H1 (cell line): ENCODE data around the gene ACOT11. TPM values are rescaled to one million over a fixed set of nuclear protein-coding genes. Genes with fewer than 3 reads are reported as not detected.
A peak's percentile ranks its signal among the peaks of the same experiment; 100 is the strongest.

ENCODE experiments used
- CTCF ChIA-PET: fragments of 300-600 bp; sonication (Branson Sonifier 250); formaldehyde crosslinking; loops from one replicate; lab custom pipeline; 2021; ENCODE audit not compliant: partially characterized antibody; lab: Charles Lee
- POLR2A ChIA-PET: fragments of 300-600 bp; sonication (Branson Sonifier 250); formaldehyde crosslinking; loops from one replicate; lab custom pipeline; 2021; ENCODE audit warnings: inconsistent platforms; ENCODE audit not compliant: partially characterized antibody; lab: Charles Lee
- DNase-seq, 2 experiments: peaks; one replicate each; pipeline versions ENCODE4 v3.0.0 to v3.0.0-alpha.2; 2010 to 2022; ENCODE audit warnings: low spot score in 2 of 2, low read depth in 1 of 2, mixed read lengths in 1 of 2
- FAIRE-seq: peaks from 2 replicates; lab custom pipeline; 2011; peaks lifted over from hg19 to GRCh38; lab: Jason Lieb, UNC
- H2AFZ ChIP-seq: 2 replicates; pipeline ENCODE4 v1.8.1; 2012; ENCODE audit warnings: low read length, inconsistent platforms
- H2AK5ac ChIP-seq: 2 replicates; pipeline ENCODE4 v1.6.1; 2013; ENCODE audit warnings: low read depth, low read length
- H2BK120ac ChIP-seq: replicated peaks from 2 replicates; pipeline ENCODE3; 2013; ENCODE audit warnings: low read depth, low read length, inconsistent platforms
- H2BK12ac ChIP-seq: 2 replicates; pipeline ENCODE4 v1.6.1; 2013; ENCODE audit warnings: low read depth, low read length
- H2BK15ac ChIP-seq: 2 replicates; pipeline ENCODE4 v1.6.1; 2013; ENCODE audit warnings: low read length
- H2BK20ac ChIP-seq: 2 replicates; pipeline ENCODE4 v1.6.1; 2013; ENCODE audit warnings: low read length
- H2BK5ac ChIP-seq: 2 replicates; pipeline ENCODE4 v1.6.1; 2013; ENCODE audit warnings: low read depth, low read length
- H3K14ac ChIP-seq: 2 replicates; pipeline ENCODE4 v1.6.1; 2013; ENCODE audit warnings: inconsistent platforms; ENCODE audit not compliant: insufficient read length
- H3K18ac ChIP-seq: 2 replicates; pipeline ENCODE4 v1.6.1; 2013; ENCODE audit warnings: low read length; ENCODE audit errors: extremely low read depth
- H3K23ac ChIP-seq: 2 replicates; pipeline ENCODE4 v1.6.1; 2013; ENCODE audit warnings: inconsistent platforms; ENCODE audit not compliant: insufficient read length
- H3K23me2 ChIP-seq: 2 replicates; pipeline ENCODE4 v1.6.1; 2013; ENCODE audit warnings: low read depth, low read length
- H3K27ac ChIP-seq: 2 replicates; pipeline ENCODE4 v1.6.1; 2011; ENCODE audit warnings: low read depth, low read length, inconsistent platforms
- H3K27me3 ChIP-seq, 4 experiments: replicated peaks in 1 of 4; 1 replicate in 1 of 4; 2 replicates in 3 of 4; pipeline versions ENCODE4 v1.6.1 to v1.8.1; 2011 to 2013; ENCODE audit warnings: low read length in 3 of 4, mild to moderate bottlenecking in 3 of 4, inconsistent platforms in 2 of 4, mixed read lengths in 2 of 4, moderate library complexity in 1 of 4; ENCODE audit not compliant: control insufficient read depth in 3 of 4, insufficient read depth in 3 of 4; ENCODE audit errors: extremely low read depth in 1 of 4
- H3K36me3 ChIP-seq, 4 experiments: 2 replicates each; pipeline versions ENCODE4 v1.6.1 to v1.8.1; 2011 to 2013; ENCODE audit warnings: mild to moderate bottlenecking in 4 of 4, low read length in 3 of 4, moderate library complexity in 2 of 4, control low read depth in 1 of 4, inconsistent platforms in 1 of 4; ENCODE audit not compliant: insufficient read depth in 4 of 4, control insufficient read depth in 2 of 4
- H3K4ac ChIP-seq: replicated peaks from 2 replicates; pipeline ENCODE3; 2013; ENCODE audit warnings: low read length, low read depth, mixed read lengths, inconsistent platforms; ENCODE audit not compliant: insufficient read length
- H3K4me1 ChIP-seq, 4 experiments: replicated peaks in 1 of 4; 1 replicate in 1 of 4; 2 replicates in 3 of 4; pipeline versions ENCODE4 v1.6.1 to v1.8.1; 2011 to 2013; ENCODE audit warnings: low read length in 3 of 4, inconsistent platforms in 2 of 4, mixed read lengths in 1 of 4; ENCODE audit not compliant: insufficient read depth in 4 of 4, control insufficient read depth in 3 of 4
- H3K4me2 ChIP-seq, 2 experiments: 2 replicates each; pipeline versions ENCODE4 v1.6.1 to v1.8.1; 2011 to 2013; ENCODE audit warnings: low read depth in 2 of 2, low read length in 2 of 2, control low read depth in 1 of 2, inconsistent platforms in 1 of 2, mild to moderate bottlenecking in 1 of 2; ENCODE audit not compliant: insufficient read depth in 1 of 2
- H3K4me3 ChIP-seq, 4 experiments: fragments of 200-600, 300-600 bp in 1 of 4; sonication (generic), shearing (Covaris generic), sonication (Bioruptor Twin) in 1 of 4; 2 replicates each; pipeline versions ENCODE4 v1.5.1 to v1.8.1; 2011 to 2016; ENCODE audit warnings: low read length in 4 of 4, low read depth in 3 of 4, control low read depth in 2 of 4, inconsistent platforms in 2 of 4, mild to moderate bottlenecking in 2 of 4, mixed read lengths in 1 of 4, moderate library complexity in 1 of 4; ENCODE audit not compliant: insufficient read depth in 2 of 4; ENCODE audit errors: extremely low read depth in 1 of 4
- H3K56ac ChIP-seq: replicated peaks from 2 replicates; pipeline ENCODE3; 2013; ENCODE audit warnings: low read depth, mild to moderate bottlenecking, mixed read lengths, low read length, inconsistent platforms; ENCODE audit not compliant: insufficient read length
- H3K79me1 ChIP-seq: 2 replicates; pipeline ENCODE4 v1.6.1; 2013; ENCODE audit warnings: low read depth, low read length, control low read depth
- H3K79me2 ChIP-seq, 2 experiments: 2 replicates each; pipeline versions ENCODE4 v1.6.1 to v1.8.1; 2012 to 2013; ENCODE audit warnings: low read length in 2 of 2, mild to moderate bottlenecking in 2 of 2, inconsistent platforms in 1 of 2; ENCODE audit not compliant: insufficient read depth in 2 of 2, control insufficient read depth in 1 of 2
- H3K9ac ChIP-seq, 4 experiments: replicated peaks in 1 of 4; 1 replicate in 1 of 4; 2 replicates in 3 of 4; pipeline versions ENCODE4 v1.6.1 to v1.8.1; 2011 to 2013; ENCODE audit warnings: low read depth in 3 of 4, low read length in 3 of 4, control low read depth in 2 of 4, mild to moderate bottlenecking in 2 of 4, moderate library complexity in 2 of 4, inconsistent platforms in 1 of 4; ENCODE audit errors: extremely low read depth in 1 of 4
- H3K9me3 ChIP-seq, 2 experiments: 2 replicates each; pipeline versions ENCODE4 v1.6.1 to v1.8.1; 2012 to 2013; ENCODE audit warnings: mild to moderate bottlenecking in 2 of 2, moderate library complexity in 2 of 2, control low read depth in 1 of 2, inconsistent platforms in 1 of 2, low read depth in 1 of 2, low read length in 1 of 2, mixed read lengths in 1 of 2; ENCODE audit not compliant: insufficient read depth in 2 of 2
- H4K20me1 ChIP-seq, 2 experiments: replicated peaks in 1 of 2; 2 replicates each; pipeline versions ENCODE3 to v1.8.1; 2011 to 2013; ENCODE audit warnings: inconsistent platforms in 2 of 2, low read length in 2 of 2, mild to moderate bottlenecking in 1 of 2; ENCODE audit not compliant: insufficient read depth in 2 of 2, control insufficient read depth in 1 of 2
- H4K5ac ChIP-seq: 2 replicates; pipeline ENCODE4 v1.6.1; 2013; ENCODE audit warnings: low read length, low read depth, mixed read lengths, inconsistent platforms; ENCODE audit not compliant: insufficient read length
- H4K8ac ChIP-seq: 2 replicates; pipeline ENCODE4 v1.8.0; 2013; ENCODE audit warnings: mild to moderate bottlenecking, moderate library complexity, low read length, inconsistent platforms; ENCODE audit not compliant: insufficient read depth; ENCODE audit errors: extremely low read depth
- H4K91ac ChIP-seq: replicated peaks from 2 replicates; pipeline ENCODE3; 2013; ENCODE audit warnings: low read length, mixed read lengths, inconsistent platforms; ENCODE audit not compliant: insufficient read length
- CREB1 ChIP-seq: IDR thresholded peaks from 2 replicates; pipeline ENCODE4 v1.6.1; 2012; ENCODE audit warnings: inconsistent platforms
- KDM1A ChIP-seq: fragments of 200-600, 300-600 bp; sonication (generic); IDR thresholded peaks from 2 replicates; pipeline ENCODE4 v1.7.1; 2016; ENCODE audit warnings: mild to moderate bottlenecking, low read length, borderline replicate concordance
- RBBP5 ChIP-seq: IDR thresholded peaks from 2 replicates; pipeline ENCODE4 v1.7.1; 2012; ENCODE audit warnings: low read depth, mild to moderate bottlenecking, inconsistent platforms, low read length, moderate library complexity, borderline replicate concordance
- ZNF274 ChIP-seq: IDR thresholded peaks from 2 replicates; pipeline ENCODE4 v1.7.0; 2012; ENCODE audit warnings: low read length, borderline replicate concordance; ENCODE audit errors: extremely low read depth
- WGBS, 2 experiments: shearing (Covaris generic) in 1 of 2; methylation state at CpG; one replicate each; pipeline versions ENCODE4 v1.1.6 to v1.1.7; 2013 to 2015; ENCODE audit warnings: low lambda C conversion rate in 2 of 2, mixed read lengths in 2 of 2, inconsistent platforms in 1 of 2, low coverage in 1 of 2, missing lambda C conversion rate in 1 of 2; ENCODE audit not compliant: insufficient replicate concordance in 2 of 2, insufficient coverage in 1 of 2, insufficient read length in 1 of 2; ENCODE audit errors: extremely low coverage in 1 of 2, missing lambda C conversion rate in 1 of 2; 5-methylcytosine and 5-hydroxymethylcytosine counted together
- polyA plus RNA-seq, 7 experiments: library from polyadenylated mRNA; depleted of rRNA in 3 of 7; stranded (reverse) in 5 of 7; unstranded in 2 of 7; fragments of >200 nt in 5 of 7; fragments of 200-250 nt in 2 of 7; gene quantifications; 1 replicate in 5 of 7; 2 replicates in 1 of 7; 4 replicates in 1 of 7; pipeline versions ENCODE4 v1.2.1 to v1.2.3, GENCODE V29; 2011 to 2013; ENCODE audit warnings: missing spikeins in 2 of 7, mixed read lengths in 2 of 7
- total RNA-seq: library from RNA; stranded (reverse); fragmentation: NEBNext Ultra II Directional; extraction: Animal tissue kit (Norgen Biotek cat#: 25700); gene quantifications from 2 replicates; pipeline ENCODE4 v1.2.1, GENCODE V29; 2021

ACOT11 gene
- total and polyA plus RNA-seq, 2 of the 8 experiments (the other 6 are each of a cell fraction or from before 2014, with no cell fraction given) = 3.8 to 4.5 TPM

DNA sequence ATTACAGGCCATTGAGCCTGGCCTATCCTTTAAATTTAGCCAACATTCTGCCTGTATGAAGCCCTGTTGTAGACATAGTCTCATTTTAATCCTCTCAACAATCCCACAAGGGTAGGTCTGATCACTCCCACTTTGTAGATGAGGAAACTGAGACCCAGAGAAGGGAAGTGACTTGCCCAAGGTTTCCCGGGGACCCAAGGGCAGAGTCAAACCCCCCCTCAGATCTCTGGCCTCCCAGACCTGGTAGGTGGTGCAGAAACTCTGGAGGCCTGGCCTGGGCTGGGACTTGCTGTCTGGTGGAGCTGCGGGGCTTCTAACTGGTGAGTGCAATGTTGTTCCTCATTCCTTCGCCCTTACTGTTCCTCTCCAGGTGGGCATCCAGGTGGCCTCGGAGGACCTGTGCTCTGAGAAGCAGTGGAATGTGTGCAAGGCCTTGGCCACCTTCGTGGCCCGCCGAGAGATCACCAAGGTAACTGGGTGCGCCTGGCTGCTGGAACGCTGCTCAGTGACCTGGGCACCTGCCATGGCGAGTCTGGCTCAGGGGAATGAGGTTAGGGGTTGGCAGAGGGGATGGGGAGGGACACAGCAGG is 45.6 kb downstream of the ACOT11 start:
- Histone ChIP-seq H3K4me1 (peaks cover 0 to 4% (median 1%) of the 10 kb centered on the region in 4 experiments; a peak in 5 of 7 replicates), H3K36me3 (no peaks in the 10 kb centered on the region), H3K79me2 (no peaks in the 10 kb centered on the region), H4K91ac (no peak overlapping the region), H3K23ac (no peak overlapping the region), H3K56ac (no peak overlapping the region), H4K8ac (no peak overlapping the region), H4K5ac (no peak overlapping the region), H3K23me2 (no peaks in the 10 kb centered on the region), H3K27ac (no peak overlapping the region), H2BK15ac (no peak overlapping the region), H3K9me3 (no peaks in the 10 kb centered on the region), H2AK5ac (no peak overlapping the region), H3K4ac (no peak overlapping the region), H2BK12ac (no peak overlapping the region), H4K20me1 (no peaks in the 10 kb centered on the region), H2AFZ (no peak overlapping the region), H3K4me3 (no peak overlapping the region), H3K18ac (no peak overlapping the region), H3K79me1 (no peaks in the 10 kb centered on the region), H3K9ac (no peak overlapping the region), H3K14ac (no peak overlapping the region), H2BK5ac (peak overlapping the region; percentile 35; the same call in 1 of the 2 replicates), H3K4me2 (no peak overlapping the region), H3K27me3 (no peaks in the 10 kb centered on the region), H2BK120ac (no peak overlapping the region)
- FAIRE-seq = no peak
- DNase-seq = no peak
- ChIA-PET CTCF (interaction anchor here (0.9 to 1.3 kb wide), 4 partner anchors 11 to 216 kb away, joined by 3 to 6 read pairs (median 4); no protein-coding TSS in a partner anchor), POLR2A (interaction anchor here (0.6 to 0.8 kb wide), 2 partner anchors 10 to 52 kb away, joined by 3 to 5 read pairs; no protein-coding TSS in a partner anchor)
- no peak for TF ChIP-seq ZNF274
- no peak for TF ChIP-seq RBBP5
- no peak for TF ChIP-seq KDM1A
- TF ChIP-seq CREB1 = no peak
- TF ChIP-seq, all 59 proteins: peak for 0
- 96% methylated on average over 8 of the region's 10 CpGs; no CpG with 5 or more reads in 1 of the 2 experiments for WGBS, 2 experiments
- no peak overlapping the region for H2BK20ac ChIP-seq
